K562 treated with DMSO at 1 percent for 12 hours (cell line): ENCODE results near the gene LIMS4. TPM values are rescaled to one million over a fixed set of nuclear protein-coding genes. Genes with fewer than 3 reads are reported as not detected.

ENCODE experiments used
- total RNA-seq: library from RNA; unstranded; fragments of 300-600 nt; gene quantifications from 2 replicates; pipeline ENCODE4 v1.2.3, GENCODE V29; 2022; ENCODE audit not compliant: insufficient read depth

The LIMS4 gene, protein sequence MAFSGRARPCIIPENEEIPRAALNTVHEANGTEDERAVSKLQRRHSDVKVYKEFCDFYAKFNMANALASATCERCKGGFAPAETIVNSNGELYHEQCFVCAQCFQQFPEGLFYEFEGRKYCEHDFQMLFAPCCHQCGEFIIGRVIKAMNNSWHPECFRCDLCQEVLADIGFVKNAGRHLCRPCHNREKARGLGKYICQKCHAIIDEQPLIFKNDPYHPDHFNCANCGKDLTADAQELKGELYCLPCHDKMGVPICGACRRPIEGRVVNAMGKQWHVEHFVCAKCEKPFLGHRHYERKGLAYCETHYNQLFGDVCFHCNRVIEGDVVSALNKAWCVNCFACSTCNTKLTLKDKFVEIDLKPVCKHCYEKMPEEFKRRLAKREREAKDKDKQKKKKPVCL
- total RNA-seq: not detected in 2 replicates

GRCh38 chr2:110472171-110473058, at the start of gene LIMS4:
LIMS4 (minus strand) TSS chr2:110472816; CDS start chr2:110472778, 38 bp downstream.

Other genes starting within 250 kb of the LIMS4 start
- 0.27 and 0.35 TPM in 2 replicates for gene RGPD6, start 104.4 kb upstream of the LIMS4 start, total RNA-seq
- gene BUB1, start 205.2 kb upstream of the LIMS4 start, total RNA-seq: 29.8 and 72.3 TPM in 2 replicates